HCT116 (cell line): ENCODE measurements around the gene SCP2. TPM values are rescaled to one million over a fixed set of nuclear protein-coding genes. Genes with fewer than 3 reads are reported as not detected.
A peak's percentile ranks its signal among the peaks of the same experiment; 100 is the strongest.

Source experiments
- ATAC-seq: fragments of 200-7000 bp; cut with Tn5 transposase; 2 replicates; pipeline ENCODE4 v1.9.1; 2020; ENCODE audit warnings: mild to moderate bottlenecking, moderate library complexity
- BruUV-seq: library from RNA; stranded (reverse); fragments of 400-500 nt; replicated peaks from 2 replicates; lab custom pipeline; 2021; lab: Mats Ljungman, UMichigan
- CTCF ChIA-PET: fragments of 300-600 bp; sonication (Branson Sonifier 250); formaldehyde crosslinking; loops from one replicate; lab custom pipeline; 2021; ENCODE audit warnings: antibody characterized with exemption; lab: Charles Lee
- POLR2A ChIA-PET: fragments of 300-600, 350-600 bp; sonication (Branson Sonifier 250); formaldehyde crosslinking; loops from one replicate; lab custom pipeline; 2021; ENCODE audit warnings: antibody characterized with exemption; lab: Charles Lee
- RAD21 ChIA-PET, 2 experiments: fragments of 300-600 bp; sonication (Branson Sonifier 250); formaldehyde crosslinking; loops; one replicate each; lab custom pipeline; 2023; ENCODE audit warnings: low total read pairs in 2 of 2; ENCODE audit not compliant: uncharacterized antibody in 2 of 2, unreplicated experiment in 2 of 2, low non-redundant PET in 1 of 2; lab: Charles Lee
- DNase-seq: peaks from one replicate; pipeline ENCODE4 v3.0.0-alpha.2; 2010; ENCODE audit warnings: low read depth, low spot score
- H2AFZ ChIP-seq: fragments of 200-600 bp; shearing (Covaris generic), sonication (generic); 2 replicates; pipeline ENCODE4 v1.6.1; 2017; ENCODE audit warnings: low read depth, mixed run types, mixed read lengths, antibody characterized with exemption, low read length; ENCODE audit not compliant: poor library complexity, severe bottlenecking
- H3K27ac ChIP-seq: 2 replicates; pipeline ENCODE4 v1.5.1; 2012; ENCODE audit warnings: low read depth, low read length
- H3K27me3 ChIP-seq: fragments of 200-600 bp; sonication (generic); 2 replicates; pipeline ENCODE4 v1.6.1; 2016; ENCODE audit warnings: mixed run types, low read length, mixed read lengths; ENCODE audit not compliant: insufficient read depth
- H3K36me3 ChIP-seq, 2 experiments: fragments of 200-500 bp in 1 of 2; fragments of 200-600 bp in 1 of 2; sonication (Bioruptor generic) in 1 of 2; sonication (generic) in 1 of 2; 2 replicates each; pipeline versions ENCODE4 v1.5.1 to v1.6.1; 2014 to 2016; ENCODE audit warnings: low read length in 2 of 2, inconsistent platforms in 1 of 2, mixed read lengths in 1 of 2, mixed run types in 1 of 2; ENCODE audit not compliant: insufficient read depth in 2 of 2, control insufficient read depth in 1 of 2
- H3K4me1 ChIP-seq, 2 experiments: fragments of 200-600 bp in 1 of 2; sonication (generic) in 1 of 2; 2 replicates each; pipeline versions ENCODE4 v1.5.1 to v1.6.1; 2012 to 2017; ENCODE audit warnings: low read length in 2 of 2, inconsistent platforms in 1 of 2, mild to moderate bottlenecking in 1 of 2, mixed read lengths in 1 of 2, mixed run types in 1 of 2, moderate library complexity in 1 of 2; ENCODE audit not compliant: insufficient read depth in 2 of 2, control insufficient read depth in 1 of 2
- H3K4me2 ChIP-seq: fragments of 200-600 bp; sonication (generic); 2 replicates; pipeline ENCODE4 v1.6.1; 2017; ENCODE audit warnings: mixed run types, low read length, mixed read lengths
- H3K4me3 ChIP-seq, 2 experiments: fragments of 200-600 bp in 1 of 2; sonication (generic) in 1 of 2; replicated peaks in 1 of 2; 2 replicates each; pipeline ENCODE4 v1.5.1; 2011 to 2016; ENCODE audit warnings: low read length in 2 of 2, control low read depth in 1 of 2, low read depth in 1 of 2, mild to moderate bottlenecking in 1 of 2, mixed read lengths in 1 of 2, mixed run types in 1 of 2
- H3K79me2 ChIP-seq: fragments of 200-600 bp; sonication (generic); 2 replicates; pipeline ENCODE4 v1.6.1; 2017; ENCODE audit warnings: mild to moderate bottlenecking, mixed run types, low read length, moderate library complexity, mixed read lengths; ENCODE audit not compliant: insufficient read depth
- H3K9ac ChIP-seq: fragments of 200-600 bp; sonication (generic); 2 replicates; pipeline ENCODE4 v1.6.1; 2016; ENCODE audit warnings: low read length, mixed read lengths
- H3K9me2 ChIP-seq: fragments of 200-600 bp; sonication (generic), shearing (Covaris generic); 2 replicates; pipeline ENCODE4 v1.6.1; 2017; ENCODE audit warnings: mixed run types, mild to moderate bottlenecking, moderate library complexity; ENCODE audit not compliant: insufficient read depth
- H3K9me3 ChIP-seq, 2 experiments: fragments of 200-500 bp in 1 of 2; fragments of 200-600 bp in 1 of 2; sonication (Bioruptor generic) in 1 of 2; sonication (generic) in 1 of 2; 2 replicates each; pipeline ENCODE4 v1.6.1; 2014 to 2017; ENCODE audit warnings: low read length in 2 of 2, mixed read lengths in 2 of 2, inconsistent platforms in 1 of 2, low read depth in 1 of 2, mild to moderate bottlenecking in 1 of 2, mixed run types in 1 of 2, moderate library complexity in 1 of 2; ENCODE audit not compliant: control insufficient read depth in 1 of 2, insufficient read depth in 1 of 2
- H4K20me1 ChIP-seq: fragments of 200-600 bp; sonication (generic), shearing (Covaris generic); 2 replicates; pipeline ENCODE4 v1.6.1; 2017; ENCODE audit warnings: mixed run types, mild to moderate bottlenecking, moderate library complexity; ENCODE audit not compliant: insufficient read depth
- CEBPB ChIP-seq: IDR thresholded peaks from 2 replicates; pipeline ENCODE4 v1.6.1; 2012; ENCODE audit warnings: low read depth
- EGR1 ChIP-seq: IDR thresholded peaks from 2 replicates; pipeline ENCODE4 v1.6.1; 2012; ENCODE audit warnings: low read depth
- FOSL1 ChIP-seq: IDR thresholded peaks from 2 replicates; pipeline ENCODE4 v1.6.1; 2012; ENCODE audit warnings: low read depth
- JUND ChIP-seq: IDR thresholded peaks from 2 replicates; pipeline ENCODE4 v1.6.1; 2012
- POLR2A ChIP-seq: IDR thresholded peaks from 2 replicates; pipeline ENCODE4 v1.7.0; 2011; ENCODE audit warnings: borderline replicate concordance; ENCODE audit not compliant: insufficient read depth, insufficient read length; ENCODE audit errors: extremely low read depth
- POLR2AphosphoS5 ChIP-seq: IDR thresholded peaks from 2 replicates; pipeline ENCODE4 v1.6.1; 2011; ENCODE audit warnings: mild to moderate bottlenecking, low read depth, low read length, moderate library complexity
- RAD21 ChIP-seq: IDR thresholded peaks from 2 replicates; pipeline ENCODE4 v1.6.1; 2012; ENCODE audit warnings: low read depth, mild to moderate bottlenecking
- SP1 ChIP-seq: IDR thresholded peaks from 2 replicates; pipeline ENCODE4 v1.6.1; 2012; ENCODE audit warnings: low read depth
- SRF ChIP-seq: IDR thresholded peaks from 2 replicates; pipeline ENCODE4 v1.6.1; 2012; ENCODE audit warnings: low read depth
- TCF7L2 ChIP-seq: IDR thresholded peaks from 2 replicates; pipeline ENCODE4 v1.7.0; 2011; ENCODE audit warnings: borderline replicate concordance, inconsistent platforms; ENCODE audit not compliant: insufficient read depth, insufficient read length; ENCODE audit errors: extremely low read depth
- ZFX ChIP-seq: fragments of 450-650 bp; IDR thresholded peaks from 2 replicates; pipeline ENCODE4 v1.6.1; 2017
- ZNF274 ChIP-seq: fragments of 200-500 bp; sonication (Bioruptor generic); IDR thresholded peaks from 2 replicates; pipeline ENCODE4 v1.6.1; 2014; ENCODE audit warnings: mild to moderate bottlenecking, low read depth, low read length, inconsistent platforms
- intact Hi-C: fragments of 100-400 bp; cut with micrococcal nuclease; formaldehyde crosslinking; loops from 2 replicates; pipeline ENCODE4 v1.10.0; 2022
- total RNA-seq: library from RNA; stranded (reverse); gene quantifications from one replicate; pipeline ENCODE4 v1.2.1, GENCODE V29; 2021; ENCODE audit not compliant: unreplicated experiment
- TF ChIP-seq, protein P1 (sequence below): IDR thresholded peaks from 2 replicates; pipeline ENCODE4 v1.6.1; 2012

SCP2 gene
- total RNA-seq, 1 experiment from 2014 or later = 62.0 TPM

DNA sequence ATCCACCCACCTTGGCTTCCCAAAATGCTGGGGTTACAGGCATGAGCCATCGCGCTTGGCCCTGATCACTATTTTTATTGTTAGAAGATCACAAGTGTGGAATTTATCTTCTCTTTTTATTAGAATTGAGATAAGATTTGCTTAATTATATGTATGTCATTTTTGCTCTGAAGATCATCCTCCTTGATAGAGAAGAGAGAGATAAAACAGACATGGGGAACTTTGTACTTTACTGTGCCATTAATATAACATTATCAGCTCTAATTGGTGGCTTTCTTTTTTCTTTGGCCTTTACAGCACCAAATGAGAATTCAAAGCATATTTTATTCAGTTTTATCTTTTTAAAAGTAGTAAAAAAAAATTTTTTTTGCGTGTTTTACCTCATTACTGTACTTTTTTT is 46.8 kb downstream of the SCP2 start:
- H3K79me2 ChIP-seq = no peaks in the 10 kb centered on the region
- no peaks in the 10 kb centered on the region for H3K27me3 ChIP-seq
- intact Hi-C loops = no loop called here
- ChIA-PET RAD21 (no interaction called here), CTCF (no interaction called here), POLR2A (no interaction called here)
- DNase-seq = no peak
- H4K20me1 ChIP-seq = no peaks in the 10 kb centered on the region
- no peak overlapping the region for H3K4me3 ChIP-seq
- TF ChIP-seq JUND (no peak), EGR1 (no peak), TCF7L2 (no peak), ZNF274 (no peak), SRF (no peak), SP1 (no peak), POLR2AphosphoS5 (no peak)
- no peaks in the 10 kb centered on the region for H3K9me3 ChIP-seq
- no peaks in the 10 kb centered on the region for H3K9me2 ChIP-seq
- H3K4me1 ChIP-seq = no peaks in the 10 kb centered on the region
- BruUV-seq = no TSS peak
- H3K27ac ChIP-seq = no peak overlapping the region
- H2AFZ ChIP-seq = no peak overlapping the region
- no peak overlapping the region for H3K9ac ChIP-seq
- no peak overlapping the region for H3K4me2 ChIP-seq
- ATAC-seq = no peak
- no peaks in the 10 kb centered on the region for H3K36me3 ChIP-seq

DNA sequence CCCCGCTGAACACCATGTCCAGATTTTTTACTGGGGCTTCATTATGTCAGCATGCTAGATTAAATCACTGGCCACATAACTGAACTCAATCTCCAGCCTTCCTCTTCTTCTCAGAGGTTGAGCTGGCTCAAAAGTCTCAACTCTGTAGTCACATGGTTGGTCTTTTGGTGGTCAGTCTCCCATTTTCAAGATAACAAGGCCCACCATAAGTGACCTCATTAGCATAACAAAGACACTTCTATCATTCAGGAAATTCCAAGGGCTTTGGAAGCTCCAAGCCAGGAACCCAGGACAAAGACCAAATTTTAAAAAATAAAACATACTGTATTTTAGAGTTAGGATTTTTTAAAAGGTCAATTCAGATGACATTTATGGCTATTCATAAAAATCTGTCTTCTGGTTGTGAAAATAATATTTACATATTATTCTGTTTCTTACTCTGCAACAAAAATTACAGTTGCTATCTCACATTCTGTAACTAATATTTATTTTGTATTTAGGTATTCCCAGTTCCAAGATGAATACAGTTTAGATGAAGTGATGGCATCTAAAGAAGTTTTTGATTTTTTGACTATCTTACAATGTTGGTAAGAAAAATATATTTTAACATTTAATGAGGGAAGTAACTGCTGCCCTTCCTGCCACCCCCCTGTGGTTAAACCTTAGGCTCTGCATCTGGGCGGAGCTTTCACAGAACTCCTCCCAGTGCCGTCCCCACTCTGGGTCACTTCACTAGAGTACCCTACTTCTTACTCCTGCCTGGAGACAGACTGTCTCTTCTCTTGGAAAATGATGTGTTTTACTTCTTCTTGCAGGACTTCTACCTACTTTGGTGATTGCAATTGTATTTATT is 49.3 kb downstream of the SCP2 start:
- BruUV-seq = no TSS peak
- H3K4me3 ChIP-seq = no peak overlapping the region
- ATAC-seq = peak; percentile 62; the same call in 1 of the 2 replicates
- CTCF ChIA-PET = no interaction called here
- no peak overlapping the region for H3K27ac ChIP-seq
- intact Hi-C loops = no loop called here
- TF ChIP-seq ZFX = no peak
- TF ChIP-seq, protein P1, sequence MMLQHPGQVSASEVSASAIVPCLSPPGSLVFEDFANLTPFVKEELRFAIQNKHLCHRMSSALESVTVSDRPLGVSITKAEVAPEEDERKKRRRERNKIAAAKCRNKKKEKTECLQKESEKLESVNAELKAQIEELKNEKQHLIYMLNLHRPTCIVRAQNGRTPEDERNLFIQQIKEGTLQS = no peak
- TF ChIP-seq CEBPB = no peak
- no peak for TF ChIP-seq TCF7L2
- no peak for TF ChIP-seq POLR2A
- TF ChIP-seq RAD21 = no peak
- no peak for TF ChIP-seq FOSL1
- TF ChIP-seq, all 23 proteins: peak for 0
- Histone ChIP-seq H3K9me3 (no peaks in the 10 kb centered on the region), H3K27me3 (no peaks in the 10 kb centered on the region), H3K79me2 (no peaks in the 10 kb centered on the region), H3K4me2 (no peak overlapping the region), H3K9ac (no peak overlapping the region), H3K4me1 (no peaks in the 10 kb centered on the region), H3K36me3 (no peaks in the 10 kb centered on the region), H4K20me1 (no peaks in the 10 kb centered on the region), H3K9me2 (no peaks in the 10 kb centered on the region), H2AFZ (no peak overlapping the region)
- RAD21 ChIA-PET = no interaction called here
- no peak for DNase-seq
- POLR2A ChIA-PET = no interaction called here
